ENCODE data around the gene KCNQ5. TPM values are rescaled to one million over a fixed set of nuclear protein-coding genes. Genes with fewer than 3 reads are reported as not detected.
A peak's percentile ranks its signal among the peaks of the same experiment; 100 is the strongest.

Gene KCNQ5
- total RNA-seq, 1 experiment from 2014 or later = 0.07 TPM

GRCh38 chr6:72755752-72756151, 133.9 kb downstream of the KCNQ5 start:
- H4K5ac ChIP-seq (ENCODE audit: insufficient read length, low read depth, low read length) = no peak overlapping the region
- H3K27me3 Mint-ChIP-seq (ENCODE audit: low read depth) = no peaks in the 10 kb centered on the region
- no peaks in the 10 kb centered on the region for H3K9me3 ChIP-seq (ENCODE audit: control insufficient read depth, low read depth, low read length)
- no peak overlapping the region for H3K27ac Mint-ChIP-seq
- TF ChIP-seq CTCF (conservative IDR thresholded peaks at IDR 0.05) = no peak
- no peaks in the 10 kb centered on the region for H4K20me1 ChIP-seq (ENCODE audit: control insufficient read depth, insufficient read depth, insufficient read length)
- H2BK20ac ChIP-seq (ENCODE audit: low read depth, low read length, poor library complexity, severe bottlenecking) = no peak overlapping the region
- no peak overlapping the region for H3K9ac ChIP-seq (ENCODE audit: extremely low read depth, insufficient read length, low read length)
- no peak overlapping the region for H2AFZ ChIP-seq (ENCODE audit: low read length)
- no peak overlapping the region for H3K56ac ChIP-seq (ENCODE audit: insufficient read length, low read depth, low read length)
- H3K79me1 ChIP-seq (ENCODE audit: insufficient read depth, low read depth, low read length, poor library complexity, severe bottlenecking) = no peaks in the 10 kb centered on the region
- H2BK120ac ChIP-seq (ENCODE audit: low read depth, low read length, poor library complexity, severe bottlenecking) = no peak overlapping the region
- WGBS (ENCODE audit: extremely low coverage, insufficient read length, low lambda C conversion rate) = no CpG with 5 or more reads among the region's 2 CpGs
- no peak overlapping the region for H2BK5ac ChIP-seq (ENCODE audit: insufficient read length, low read length)
- H3K23ac ChIP-seq (ENCODE audit: insufficient read length, low read depth, low read length) = no peak overlapping the region
- no peak overlapping the region for H4K8ac ChIP-seq (replicated peaks; ENCODE audit: insufficient read length, low read depth, low read length)
- H2BK12ac ChIP-seq (ENCODE audit: insufficient read length, low read depth, low read length) = no peak overlapping the region
- no peak overlapping the region for H3K4me3 Mint-ChIP-seq
- no peak overlapping the region for H3K4ac ChIP-seq (ENCODE audit: low read depth, low read length)
- 0 out of 5 replicates have a peak, but pooled peaks cover 0 to 2% of the 10 kb centered on the region in 2 experiments for H3K9me3 Mint-ChIP-seq
- no peak overlapping the region for H2BK15ac ChIP-seq (ENCODE audit: low read depth, low read length)
- peak; percentile 44 for DNase-seq
- H3K27me3 ChIP-seq (ENCODE audit: insufficient read depth, low read length) = no peaks in the 10 kb centered on the region
- H3K4me1 Mint-ChIP-seq = 0 out of 4 replicates have a peak, but pooled peaks cover 0 to 2% of the 10 kb centered on the region in 2 experiments
- no peak overlapping the region for H3K27ac ChIP-seq (ENCODE audit: insufficient read length, low read depth, low read length)
- no peak overlapping the region for H3K4me2 ChIP-seq (ENCODE audit: insufficient read depth, insufficient read length, low read length)
- no peaks in the 10 kb centered on the region for H3K79me2 ChIP-seq (ENCODE audit: insufficient read depth, low read length)
- H3K14ac ChIP-seq (ENCODE audit: insufficient read depth, low read length) = no peak overlapping the region
- H3T11ph ChIP-seq (ENCODE audit: low read length) = no peak overlapping the region
- H4K91ac ChIP-seq (ENCODE audit: insufficient read length, low read depth, low read length) = no peak overlapping the region
- no peaks in the 10 kb centered on the region for H3K23me2 ChIP-seq (ENCODE audit: insufficient read length, low read depth, low read length, poor library complexity, severe bottlenecking)
- H3K18ac ChIP-seq (ENCODE audit: insufficient read length, low read depth, low read length) = no peak overlapping the region
- 0 out of 7 replicates have a peak, but pooled peaks cover 0 to 2% (median 0%) of the 10 kb centered on the region in 3 experiments for H3K36me3 Mint-ChIP-seq (ENCODE audit: insufficient read depth in 1 of 3, low read depth in 3 of 3)
- no peak overlapping the region for H2AK5ac ChIP-seq (ENCODE audit: insufficient read length, low read length)
- H3K4me1 ChIP-seq (ENCODE audit: insufficient read depth, low read length) = no peaks in the 10 kb centered on the region

Measured in H9 (cell line).